ENCODE data around the gene LACRT. TPM values are rescaled to one million over a fixed set of nuclear protein-coding genes. Genes with fewer than 3 reads are reported as not detected.

The LACRT gene
- polyA plus RNA-seq, 1 donor (not counting 4 experiments of a cell fraction or from before 2014, with no cell fraction given) = not detected

DNA sequence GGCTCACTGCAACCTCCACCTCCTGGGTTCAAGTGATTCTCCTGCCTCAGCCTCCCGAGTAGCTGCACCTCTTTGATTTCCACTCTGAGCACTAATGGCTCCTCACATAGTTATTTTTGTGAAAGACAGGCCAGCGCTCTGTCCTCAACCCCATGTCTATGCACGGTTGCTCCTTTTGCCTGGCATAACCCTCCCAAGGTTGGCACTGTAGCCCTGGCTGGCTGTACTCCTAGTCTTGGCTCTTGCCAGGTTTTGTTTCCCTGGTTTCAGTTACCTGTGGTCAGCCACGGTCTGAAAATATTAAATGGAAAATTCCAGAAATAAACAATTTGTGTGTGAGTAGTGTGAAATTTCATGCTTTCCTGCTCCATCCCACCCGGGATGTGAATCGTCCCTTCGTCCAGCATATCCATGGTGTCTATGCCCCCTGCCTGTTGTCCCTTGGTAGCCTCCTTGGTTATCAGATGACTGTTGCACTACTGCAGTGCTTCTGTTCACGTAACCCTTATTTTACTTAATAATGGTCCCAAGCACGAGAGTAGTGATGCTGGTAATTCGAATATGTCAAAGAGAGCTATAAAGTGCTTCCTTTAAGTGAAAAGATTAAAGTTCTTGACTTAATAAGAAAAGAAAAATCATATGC, 25.7 kb upstream of the LACRT start:
- DNase-seq (ENCODE audit: low read depth, low spot score) (no peak), FAIRE-seq (no peak)
- Histone ChIP-seq H3K9me1 (ENCODE audit: control insufficient read depth, extremely low read depth, insufficient read depth, low read length) (no peaks in the 10 kb centered on the region), H3K9me3 (ENCODE audit: control insufficient read depth, low read depth, low read length) (no peaks in the 10 kb centered on the region), H3K79me2 (ENCODE audit: control insufficient read depth, insufficient read depth, low read length) (no peaks in the 10 kb centered on the region), H3K27ac (ENCODE audit: control insufficient read depth, insufficient read depth, low read length) (no peak overlapping the region), H3K27me3 (ENCODE audit: control insufficient read depth, extremely low read depth, insufficient read depth, low read length) (peaks cover 3% of the 10 kb centered on the region), H3K4me1 (ENCODE audit: control insufficient read depth, extremely low read depth, insufficient read depth, low read length) (no peaks in the 10 kb centered on the region), H4K20me1 (ENCODE audit: control insufficient read depth, extremely low read depth, insufficient read depth, low read length) (no peaks in the 10 kb centered on the region), H3K36me3 (ENCODE audit: control insufficient read depth in 2 of 2, extremely low read depth in 1 of 2, insufficient read depth in 2 of 2, low read length in 2 of 2) (no peaks in the 10 kb centered on the region), H2AFZ (ENCODE audit: control insufficient read depth, low read length) (no peak overlapping the region), H3K4me3 (ENCODE audit: control insufficient read depth in 2 of 3, extremely low read depth in 1 of 3, insufficient read depth in 2 of 3, low read depth in 1 of 3, low read length in 3 of 3) (no peak overlapping the region), H3K4me2 (ENCODE audit: control insufficient read depth, extremely low read depth, insufficient read depth, low read depth, low read length) (no peak overlapping the region), H3K9ac (ENCODE audit: control insufficient read depth, extremely low read depth, insufficient read depth, low read length) (no peak overlapping the region)
- TF ChIP-seq, protein P1, sequence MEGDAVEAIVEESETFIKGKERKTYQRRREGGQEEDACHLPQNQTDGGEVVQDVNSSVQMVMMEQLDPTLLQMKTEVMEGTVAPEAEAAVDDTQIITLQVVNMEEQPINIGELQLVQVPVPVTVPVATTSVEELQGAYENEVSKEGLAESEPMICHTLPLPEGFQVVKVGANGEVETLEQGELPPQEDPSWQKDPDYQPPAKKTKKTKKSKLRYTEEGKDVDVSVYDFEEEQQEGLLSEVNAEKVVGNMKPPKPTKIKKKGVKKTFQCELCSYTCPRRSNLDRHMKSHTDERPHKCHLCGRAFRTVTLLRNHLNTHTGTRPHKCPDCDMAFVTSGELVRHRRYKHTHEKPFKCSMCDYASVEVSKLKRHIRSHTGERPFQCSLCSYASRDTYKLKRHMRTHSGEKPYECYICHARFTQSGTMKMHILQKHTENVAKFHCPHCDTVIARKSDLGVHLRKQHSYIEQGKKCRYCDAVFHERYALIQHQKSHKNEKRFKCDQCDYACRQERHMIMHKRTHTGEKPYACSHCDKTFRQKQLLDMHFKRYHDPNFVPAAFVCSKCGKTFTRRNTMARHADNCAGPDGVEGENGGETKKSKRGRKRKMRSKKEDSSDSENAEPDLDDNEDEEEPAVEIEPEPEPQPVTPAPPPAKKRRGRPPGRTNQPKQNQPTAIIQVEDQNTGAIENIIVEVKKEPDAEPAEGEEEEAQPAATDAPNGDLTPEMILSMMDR (optimal IDR thresholded peaks at IDR 0.05 in 1 of 3, IDR thresholded peaks at IDR 0.05 in 1 of 3, conservative IDR thresholded peaks at IDR 0.05 in 1 of 3; ENCODE audit: extremely low read depth in 1 of 3, insufficient read depth in 2 of 3, low read length in 3 of 3) = no peak
- dilution Hi-C loops (cut with MboI; ENCODE audit: extremely low pct_ligation_motif_present, low sequenced_read_pairs) = no loop called here

DNA sequence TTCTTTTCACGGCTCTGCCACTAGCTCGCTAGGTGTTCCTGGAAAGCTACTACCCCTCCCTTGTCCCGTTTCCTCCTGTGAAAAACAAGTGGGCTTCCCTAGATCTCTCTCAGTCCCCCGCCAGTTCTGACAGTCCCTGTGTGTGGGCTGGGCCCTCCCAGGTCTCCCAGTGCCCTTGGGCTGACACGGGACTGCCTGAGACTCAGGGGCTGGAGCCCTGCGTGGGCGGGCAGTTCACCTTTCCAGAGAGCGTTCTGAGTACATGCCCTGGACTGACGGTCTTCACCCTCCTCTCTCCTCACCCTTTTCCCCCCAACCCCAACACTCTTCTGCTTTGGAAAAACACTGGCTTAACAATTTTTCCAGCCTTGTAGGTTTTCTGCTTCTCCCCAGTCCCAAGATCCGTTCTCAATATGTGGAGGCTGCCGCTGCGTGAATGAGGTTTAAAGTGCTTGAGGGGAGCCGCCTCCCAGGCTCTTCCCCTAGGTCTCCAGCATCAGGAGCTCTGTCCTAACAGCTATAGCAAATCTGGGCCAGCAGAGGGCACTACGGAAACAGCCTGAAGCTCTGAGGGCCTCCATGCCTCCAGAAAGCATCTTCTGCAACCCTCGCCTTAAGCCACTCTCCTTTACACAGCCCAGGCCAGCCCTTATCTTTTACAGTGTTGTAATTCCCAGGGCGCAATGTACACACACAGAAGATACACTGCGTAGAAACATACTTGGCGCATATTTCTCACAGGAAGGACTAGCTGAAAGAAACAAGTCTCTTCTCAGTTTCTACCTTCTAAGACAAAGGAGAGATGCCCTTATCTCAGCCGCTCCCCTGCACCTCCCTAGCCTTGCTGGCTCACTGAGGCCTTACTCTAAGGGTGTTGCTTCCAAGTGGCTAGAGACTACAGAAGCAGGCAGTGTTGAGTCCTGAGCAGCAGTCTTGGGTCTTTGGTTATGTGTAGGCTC, 23.9 kb upstream of the LACRT start:
- Histone ChIP-seq H4K20me1 (ENCODE audit: control insufficient read depth, extremely low read depth, insufficient read depth, low read length) (no peaks in the 10 kb centered on the region), H2AFZ (ENCODE audit: control insufficient read depth, low read length) (no peak overlapping the region), H3K27me3 (ENCODE audit: control insufficient read depth, extremely low read depth, insufficient read depth, low read length) (peaks cover 3% of the 10 kb centered on the region), H3K4me1 (ENCODE audit: control insufficient read depth, extremely low read depth, insufficient read depth, low read length) (no peaks in the 10 kb centered on the region), H3K9me3 (ENCODE audit: control insufficient read depth, low read depth, low read length) (no peaks in the 10 kb centered on the region), H3K36me3 (ENCODE audit: control insufficient read depth in 2 of 2, extremely low read depth in 1 of 2, insufficient read depth in 2 of 2, low read length in 2 of 2) (no peaks in the 10 kb centered on the region), H3K9me1 (ENCODE audit: control insufficient read depth, extremely low read depth, insufficient read depth, low read length) (no peaks in the 10 kb centered on the region), H3K79me2 (ENCODE audit: control insufficient read depth, insufficient read depth, low read length) (no peaks in the 10 kb centered on the region), H3K27ac (ENCODE audit: control insufficient read depth, insufficient read depth, low read length) (no peak overlapping the region), H3K4me3 (ENCODE audit: control insufficient read depth in 2 of 3, extremely low read depth in 1 of 3, insufficient read depth in 2 of 3, low read depth in 1 of 3, low read length in 3 of 3) (no peak overlapping the region), H3K4me2 (ENCODE audit: control insufficient read depth, extremely low read depth, insufficient read depth, low read depth, low read length) (no peak overlapping the region), H3K9ac (ENCODE audit: control insufficient read depth, extremely low read depth, insufficient read depth, low read length) (no peak overlapping the region)
- FAIRE-seq (no peak), DNase-seq (ENCODE audit: low read depth, low spot score) (no peak)
- TF ChIP-seq, protein P1 (optimal IDR thresholded peaks at IDR 0.05 in 1 of 3, IDR thresholded peaks at IDR 0.05 in 1 of 3, conservative IDR thresholded peaks at IDR 0.05 in 1 of 3; ENCODE audit: extremely low read depth in 1 of 3, insufficient read depth in 2 of 3, low read length in 3 of 3) = peak; percentile 60 to 84 (median 65)
- TF ChIP-seq EZH2 (IDR thresholded peaks at IDR 0.05; ENCODE audit: low read length) = no peak
- dilution Hi-C loops (cut with MboI; ENCODE audit: extremely low pct_ligation_motif_present, low sequenced_read_pairs) = no loop called here

Measured in keratinocyte (primary cell).